Measurements from ENCODE around the gene NACC2.

Gene NACC2

DNA sequence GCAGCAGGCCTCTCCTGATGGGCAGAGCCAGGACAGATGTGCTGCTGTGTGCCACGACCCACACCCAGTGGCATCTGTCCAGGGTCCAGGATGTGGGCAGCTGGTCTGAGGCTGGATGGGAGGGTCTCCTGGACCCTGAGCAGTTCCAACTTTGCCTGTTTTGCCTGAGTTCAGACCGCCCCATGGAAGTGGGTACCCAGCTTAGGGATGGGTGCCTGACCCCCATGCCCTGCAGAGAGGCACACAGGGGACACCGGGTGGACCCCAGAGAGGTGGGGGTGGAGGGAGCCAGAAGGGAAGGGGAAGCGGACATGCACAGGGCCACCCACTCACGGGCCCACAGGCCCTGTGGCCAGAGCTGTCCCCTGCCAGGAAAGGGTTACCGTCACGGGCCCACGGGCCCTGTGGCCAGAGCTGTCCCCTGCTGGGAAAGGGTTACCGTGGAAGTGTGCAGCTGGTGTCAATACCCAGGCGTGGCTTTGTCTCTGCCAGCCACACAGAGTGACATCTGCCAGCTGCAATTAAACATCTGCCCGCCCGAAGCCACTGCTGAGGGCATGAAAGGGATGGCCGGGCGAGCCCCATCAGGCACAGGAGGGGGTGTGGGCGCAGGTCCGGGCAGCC, 50.0 kb downstream of the NACC2 start:
- no peak overlapping the region for H3K23ac ChIP-seq (ENCODE audit: low read length)
- no peak overlapping the region for H3K18ac ChIP-seq (ENCODE audit: low read length)

DNA sequence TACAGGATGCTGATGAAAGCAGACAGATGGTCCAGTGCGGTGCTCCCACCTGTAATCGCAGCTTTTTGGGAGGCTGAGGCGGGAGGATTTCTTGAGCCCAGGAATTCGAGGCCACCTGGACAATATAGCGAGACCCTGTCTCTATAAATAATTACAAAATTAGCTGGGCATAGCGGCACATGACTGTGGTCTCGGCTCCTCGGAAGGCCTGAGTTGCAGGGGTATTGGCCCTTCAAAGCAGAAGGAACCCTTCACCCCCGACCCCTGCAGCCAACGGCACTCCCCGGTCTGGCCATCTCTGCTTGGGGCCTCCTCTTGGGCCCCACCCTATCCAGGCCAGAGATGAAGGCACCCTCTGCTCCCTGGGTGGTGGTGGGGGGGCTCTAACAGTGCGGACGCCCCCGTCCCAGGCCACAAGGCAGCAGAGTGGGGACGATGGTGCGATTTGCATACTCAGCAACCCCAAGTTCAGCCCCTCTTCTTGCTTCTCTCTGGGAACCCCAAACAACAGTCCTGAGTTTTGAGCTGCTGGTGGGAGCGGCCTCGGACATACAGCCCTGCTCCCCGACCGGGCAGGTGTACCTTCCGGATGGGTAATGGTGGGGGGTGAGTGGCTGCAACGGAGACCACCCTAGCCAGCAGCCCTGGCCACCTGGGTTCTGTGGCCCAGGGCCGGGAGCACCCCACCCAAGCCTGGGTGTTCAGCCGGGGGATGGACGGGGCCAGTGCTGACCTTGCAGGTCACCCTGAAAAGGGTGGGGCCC, 50.7 kb downstream of the NACC2 start:
- Histone ChIP-seq H3K27me3 (ENCODE audit: insufficient read depth, low read length) (no peaks in the 10 kb centered on the region), H2AK5ac (ENCODE audit: low read length) (no peak overlapping the region), H3K9me3 (ENCODE audit: insufficient read depth, low read depth, low read length) (no peaks in the 10 kb centered on the region), H3K4me1 (ENCODE audit: control insufficient read depth in 1 of 2, insufficient read depth in 2 of 2, low read length in 2 of 2) (no peaks in the 10 kb centered on the region), H3K18ac (ENCODE audit: low read length) (no peak overlapping the region), H2BK12ac (ENCODE audit: low read length) (no peak overlapping the region), H3K36me3 (ENCODE audit: control insufficient read depth in 1 of 2, insufficient read depth in 2 of 2, low read length in 2 of 2) (peaks cover 30 to 36% of the 10 kb centered on the region in 2 experiments), H3K9ac (ENCODE audit: low read length) (no peak overlapping the region), H2AFZ (ENCODE audit: insufficient read depth, low read length, poor library complexity) (no peak overlapping the region), H2BK5ac (ENCODE audit: low read depth, low read length, poor library complexity) (no peak overlapping the region), H4K8ac (ENCODE audit: low read depth, low read length) (no peak overlapping the region), H3K4ac (ENCODE audit: low read depth, low read length) (no peak overlapping the region), H3K27ac (ENCODE audit: low read depth, low read length) (no peak overlapping the region), H2BK120ac (ENCODE audit: insufficient read depth, low read length, poor library complexity) (no peak overlapping the region), H4K91ac (ENCODE audit: low read depth, low read length) (no peak overlapping the region), H3K4me3 (ENCODE audit: low read depth, low read length) (no peak overlapping the region), H3K14ac (ENCODE audit: low read length) (no peak overlapping the region), H4K12ac (ENCODE audit: low read depth, low read length) (no peak overlapping the region), H3K4me2 (ENCODE audit: low read length) (no peak overlapping the region), H3K79me1 (ENCODE audit: low read length) (no peaks in the 10 kb centered on the region), H3K79me2 (ENCODE audit: control insufficient read depth, insufficient read depth, low read length, poor library complexity) (no peaks in the 10 kb centered on the region), H3K23ac (ENCODE audit: low read length) (no peak overlapping the region)
- no CpG with 5 or more reads among the region's 25 CpGs for WGBS (ENCODE audit: extremely low coverage, insufficient coverage, insufficient read length)
- DNase-seq, result no peak

More for the DNA sequence above, 50.0 kb downstream of the NACC2 start:
- H2BK120ac ChIP-seq (ENCODE audit: insufficient read depth, low read length, poor library complexity), result no peak overlapping the region
- no peak overlapping the region for H3K9ac ChIP-seq (ENCODE audit: low read length)
- no peak overlapping the region for H3K14ac ChIP-seq (ENCODE audit: low read length)
- peaks cover 37 to 43% of the 10 kb centered on the region in 2 experiments for H3K36me3 ChIP-seq (ENCODE audit: control insufficient read depth in 1 of 2, insufficient read depth in 2 of 2, low read length in 2 of 2)
- H2AK5ac ChIP-seq (ENCODE audit: low read length), result no peak overlapping the region
- no peak overlapping the region for H2BK5ac ChIP-seq (ENCODE audit: low read depth, low read length, poor library complexity)
- no peaks in the 10 kb centered on the region for H3K79me2 ChIP-seq (ENCODE audit: control insufficient read depth, insufficient read depth, low read length, poor library complexity)
- no peak overlapping the region for H2BK12ac ChIP-seq (ENCODE audit: low read length)
- no CpG with 5 or more reads among the region's 16 CpGs for WGBS (ENCODE audit: extremely low coverage, insufficient coverage, insufficient read length)
- DNase-seq, result no peak
- H4K12ac ChIP-seq (ENCODE audit: low read depth, low read length), result no peak overlapping the region
- H4K8ac ChIP-seq (ENCODE audit: low read depth, low read length), result no peak overlapping the region
- H3K4ac ChIP-seq (ENCODE audit: low read depth, low read length), result no peak overlapping the region
- H4K91ac ChIP-seq (ENCODE audit: low read depth, low read length), result no peak overlapping the region
- no peaks in the 10 kb centered on the region for H3K9me3 ChIP-seq (ENCODE audit: insufficient read depth, low read depth, low read length)
- H3K27me3 ChIP-seq (ENCODE audit: insufficient read depth, low read length), result no peaks in the 10 kb centered on the region
- H3K4me3 ChIP-seq (ENCODE audit: low read depth, low read length), result no peak overlapping the region
- H3K79me1 ChIP-seq (ENCODE audit: low read length), result no peaks in the 10 kb centered on the region
- no peak overlapping the region for H3K4me2 ChIP-seq (ENCODE audit: low read length)
- H2AFZ ChIP-seq (ENCODE audit: insufficient read depth, low read length, poor library complexity), result no peak overlapping the region
- H3K27ac ChIP-seq (ENCODE audit: low read depth, low read length), result no peak overlapping the region
- peaks cover 0 to 2% of the 10 kb centered on the region in 2 experiments for H3K4me1 ChIP-seq (ENCODE audit: control insufficient read depth in 1 of 2, insufficient read depth in 2 of 2, low read length in 2 of 2)

DNA sequence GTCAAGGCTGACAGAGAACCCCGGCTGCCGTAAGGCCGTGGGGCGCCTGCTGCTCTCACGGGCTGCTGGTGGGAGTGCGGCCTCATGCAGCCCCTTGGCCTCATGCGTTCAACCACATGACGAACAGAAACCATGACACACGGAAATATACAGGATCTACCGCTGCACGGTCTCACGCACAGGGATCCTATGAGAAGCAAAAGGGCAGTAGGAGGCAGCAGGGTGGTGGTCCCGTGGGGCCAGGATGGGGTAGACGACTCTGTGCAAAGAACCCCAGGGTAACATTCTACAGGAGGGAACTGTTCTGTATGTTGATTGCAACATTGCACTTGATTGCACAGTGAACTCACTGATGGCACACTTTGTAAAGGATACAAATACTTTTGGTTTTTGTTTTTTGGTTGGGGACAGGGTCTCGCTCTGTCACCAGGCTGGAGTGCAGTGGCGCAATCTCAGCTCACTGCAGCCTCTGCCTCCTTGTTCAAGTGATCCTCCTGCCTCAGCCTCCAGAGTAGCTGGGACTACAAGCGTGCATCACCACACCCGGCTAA, 51.6 kb downstream of the NACC2 start:
- no peak overlapping the region for H3K14ac ChIP-seq (ENCODE audit: low read length)
- no peak overlapping the region for H4K91ac ChIP-seq (ENCODE audit: low read depth, low read length)
- no peak overlapping the region for H3K4me3 ChIP-seq (ENCODE audit: low read depth, low read length)
- no peak overlapping the region for H3K18ac ChIP-seq (ENCODE audit: low read length)
- no peaks in the 10 kb centered on the region for H3K4me1 ChIP-seq (ENCODE audit: control insufficient read depth in 1 of 2, insufficient read depth in 2 of 2, low read length in 2 of 2)
- H3K9ac ChIP-seq (ENCODE audit: low read length), result no peak overlapping the region
- no peak for DNase-seq
- no peaks in the 10 kb centered on the region for H3K79me2 ChIP-seq (ENCODE audit: control insufficient read depth, insufficient read depth, low read length, poor library complexity)
- H3K79me1 ChIP-seq (ENCODE audit: low read length), result no peaks in the 10 kb centered on the region
- no CpG with 5 or more reads among the region's 18 CpGs for WGBS (ENCODE audit: extremely low coverage, insufficient coverage, insufficient read length)
- H4K8ac ChIP-seq (ENCODE audit: low read depth, low read length), result no peak overlapping the region
- H3K23ac ChIP-seq (ENCODE audit: low read length), result no peak overlapping the region
- H3K36me3 ChIP-seq (ENCODE audit: control insufficient read depth in 1 of 2, insufficient read depth in 2 of 2, low read length in 2 of 2), result peaks cover 22 to 28% of the 10 kb centered on the region in 2 experiments
- H2AK5ac ChIP-seq (ENCODE audit: low read length), result no peak overlapping the region
- no peak overlapping the region for H2BK5ac ChIP-seq (ENCODE audit: low read depth, low read length, poor library complexity)
- no peak overlapping the region for H3K4me2 ChIP-seq (ENCODE audit: low read length)
- no peak overlapping the region for H3K27ac ChIP-seq (ENCODE audit: low read depth, low read length)
- H2BK12ac ChIP-seq (ENCODE audit: low read length), result no peak overlapping the region
- no peaks in the 10 kb centered on the region for H3K9me3 ChIP-seq (ENCODE audit: insufficient read depth, low read depth, low read length)
- H4K12ac ChIP-seq (ENCODE audit: low read depth, low read length), result no peak overlapping the region
- H2BK120ac ChIP-seq (ENCODE audit: insufficient read depth, low read length, poor library complexity), result no peak overlapping the region
- H2AFZ ChIP-seq (ENCODE audit: insufficient read depth, low read length, poor library complexity), result no peak overlapping the region
- no peaks in the 10 kb centered on the region for H3K27me3 ChIP-seq (ENCODE audit: insufficient read depth, low read length)
- no peak overlapping the region for H3K4ac ChIP-seq (ENCODE audit: low read depth, low read length)

DNA sequence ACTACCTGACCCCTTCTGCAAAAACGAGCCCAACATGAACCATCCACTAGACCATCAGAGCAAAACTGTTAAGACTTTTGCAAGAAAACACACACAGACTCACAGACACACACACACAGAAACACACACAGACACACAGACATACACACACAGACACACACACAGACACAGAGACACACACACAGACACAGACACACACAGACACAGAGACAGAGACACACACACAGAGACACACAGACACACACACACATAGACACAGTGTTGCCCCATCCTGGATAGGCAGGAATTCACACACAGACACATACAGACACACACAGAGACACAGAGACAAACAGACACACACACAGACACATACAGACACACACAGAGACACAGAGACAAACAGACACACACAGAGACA, 52.5 kb downstream of the NACC2 start:
- H3K9ac ChIP-seq (ENCODE audit: low read length), result no peak overlapping the region
- H2BK12ac ChIP-seq (ENCODE audit: low read length), result no peak overlapping the region
- H2AFZ ChIP-seq (ENCODE audit: insufficient read depth, low read length, poor library complexity), result no peak overlapping the region
- H2BK120ac ChIP-seq (ENCODE audit: insufficient read depth, low read length, poor library complexity), result no peak overlapping the region
- H3K9me3 ChIP-seq (ENCODE audit: insufficient read depth, low read depth, low read length), result no peaks in the 10 kb centered on the region
- no peaks in the 10 kb centered on the region for H3K79me1 ChIP-seq (ENCODE audit: low read length)
- no peaks in the 10 kb centered on the region for H3K79me2 ChIP-seq (ENCODE audit: control insufficient read depth, insufficient read depth, low read length, poor library complexity)
- no peak overlapping the region for H3K23ac ChIP-seq (ENCODE audit: low read length)
- no peak overlapping the region for H4K12ac ChIP-seq (ENCODE audit: low read depth, low read length)
- DNase-seq, result no peak
- H3K14ac ChIP-seq (ENCODE audit: low read length), result no peak overlapping the region
- H2AK5ac ChIP-seq (ENCODE audit: low read length), result no peak overlapping the region
- no peak overlapping the region for H3K4me3 ChIP-seq (ENCODE audit: low read depth, low read length)
- no peaks in the 10 kb centered on the region for H3K27me3 ChIP-seq (ENCODE audit: insufficient read depth, low read length)
- no peak overlapping the region for H3K4me2 ChIP-seq (ENCODE audit: low read length)
- H3K36me3 ChIP-seq (ENCODE audit: control insufficient read depth in 1 of 2, insufficient read depth in 2 of 2, low read length in 2 of 2), result peaks cover 22 to 23% of the 10 kb centered on the region in 2 experiments
- no peak overlapping the region for H3K27ac ChIP-seq (ENCODE audit: low read depth, low read length)
- no peak overlapping the region for H4K91ac ChIP-seq (ENCODE audit: low read depth, low read length)
- H2BK5ac ChIP-seq (ENCODE audit: low read depth, low read length, poor library complexity), result no peak overlapping the region
- no peak overlapping the region for H3K4ac ChIP-seq (ENCODE audit: low read depth, low read length)
- no CpG with 5 or more reads among the region's 1 CpG for WGBS (ENCODE audit: extremely low coverage, insufficient coverage, insufficient read length)
- no peak overlapping the region for H4K8ac ChIP-seq (ENCODE audit: low read depth, low read length)
- H3K4me1 ChIP-seq (ENCODE audit: control insufficient read depth in 1 of 2, insufficient read depth in 2 of 2, low read length in 2 of 2), result no peaks in the 10 kb centered on the region
- no peak overlapping the region for H3K18ac ChIP-seq (ENCODE audit: low read length)

All from trophoblast cell (in vitro differentiated cells and primary cell).